IMR-90 (cell line): ENCODE data around the gene FAS. TPM values are rescaled to one million over a fixed set of nuclear protein-coding genes. Genes with fewer than 3 reads are reported as not detected.

Experiments used
- ATAC-seq: fragments of 200-7000 bp; cut with Tn5 transposase; 2 replicates; pipeline ENCODE4 v1.9.1; 2020; ENCODE audit warnings: low read depth, mild to moderate bottlenecking, moderate library complexity
- BruUV-seq: library from RNA; stranded (reverse); fragments of 400-500 nt; replicated peaks from 2 replicates; lab custom pipeline; 2021; lab: Mats Ljungman, UMichigan
- CTCF ChIA-PET: fragments of 300-600 bp; formaldehyde crosslinking; extraction: SDS; loops from one replicate; lab custom pipeline; 2021; ENCODE audit warnings: antibody characterized with exemption; lab: Yijun Ruan, JAX
- POLR2A ChIA-PET: fragments of 300-600 bp; sonication (Branson Sonifier 250); formaldehyde crosslinking; loops from one replicate; lab custom pipeline; 2022; ENCODE audit warnings: antibody characterized with exemption; ENCODE audit not compliant: unreplicated experiment; lab: Charles Lee
- DNase-seq: peaks from one replicate; pipeline ENCODE4 v3.0.0; 2013
- H2AFZ ChIP-seq: replicated peaks from 2 replicates; pipeline ENCODE3; 2013; ENCODE audit warnings: low read length, mild to moderate bottlenecking; ENCODE audit not compliant: poor library complexity
- H2AK5ac ChIP-seq: 2 replicates; pipeline ENCODE4 v1.6.1; 2013; ENCODE audit warnings: low read depth, low read length, inconsistent platforms
- H2AK9ac ChIP-seq: replicated peaks from 2 replicates; pipeline ENCODE3; 2013; ENCODE audit warnings: mild to moderate bottlenecking, low read depth, low read length, moderate library complexity; ENCODE audit not compliant: poor library complexity
- H2BK120ac ChIP-seq: 2 replicates; pipeline ENCODE4 v1.6.1; 2013; ENCODE audit warnings: low read depth, low read length, inconsistent platforms
- H2BK15ac ChIP-seq: 3 replicates; pipeline ENCODE4 v1.6.1; 2013; ENCODE audit warnings: low read depth, low read length, inconsistent platforms
- H2BK20ac ChIP-seq: 2 replicates; pipeline ENCODE4 v1.6.1; 2013; ENCODE audit warnings: low read depth, mild to moderate bottlenecking, inconsistent platforms, low read length, moderate library complexity
- H2BK5ac ChIP-seq: 2 replicates; pipeline ENCODE4 v1.6.1; 2013; ENCODE audit warnings: mild to moderate bottlenecking, low read depth, low read length, inconsistent platforms; ENCODE audit not compliant: poor library complexity, severe bottlenecking
- H3K14ac ChIP-seq: replicated peaks from 2 replicates; pipeline ENCODE4 v1.6.1; 2013; ENCODE audit warnings: low read depth, low read length, inconsistent platforms
- H3K18ac ChIP-seq: 2 replicates; pipeline ENCODE4 v1.6.1; 2013; ENCODE audit warnings: low read depth, low read length, control low read depth
- H3K23ac ChIP-seq: 2 replicates; pipeline ENCODE4 v1.6.1; 2013; ENCODE audit warnings: low read depth, low read length, inconsistent platforms
- H3K27ac ChIP-seq: 2 replicates; pipeline ENCODE4 v1.5.1; 2013; ENCODE audit warnings: mild to moderate bottlenecking, control low read depth, low read length; ENCODE audit not compliant: insufficient read depth
- H3K27me3 ChIP-seq: 2 replicates; pipeline ENCODE4 v1.6.1; 2013; ENCODE audit warnings: low read length; ENCODE audit not compliant: control insufficient read depth, insufficient read depth
- H3K36me3 ChIP-seq: 2 replicates; pipeline ENCODE4 v1.6.1; 2013; ENCODE audit warnings: low read length, mixed read lengths; ENCODE audit not compliant: control insufficient read depth, insufficient read depth
- H3K4ac ChIP-seq: 2 replicates; pipeline ENCODE4 v1.6.1; 2013; ENCODE audit warnings: low read depth, low read length, inconsistent platforms
- H3K4me1 ChIP-seq: 2 replicates; pipeline ENCODE4 v1.6.1; 2013; ENCODE audit warnings: low read length, mixed read lengths; ENCODE audit not compliant: control insufficient read depth, insufficient read depth
- H3K4me2 ChIP-seq: 2 replicates; pipeline ENCODE4 v1.6.1; 2013; ENCODE audit warnings: low read depth, mild to moderate bottlenecking, control low read depth, low read length, moderate library complexity
- H3K4me3 ChIP-seq: 2 replicates; pipeline ENCODE4 v1.5.1; 2013; ENCODE audit warnings: low read depth, mild to moderate bottlenecking, control low read depth, low read length, moderate library complexity; ENCODE audit not compliant: insufficient read depth
- H3K56ac ChIP-seq: 2 replicates; pipeline ENCODE4 v1.6.1; 2013; ENCODE audit warnings: low read length, inconsistent platforms; ENCODE audit not compliant: insufficient read depth; ENCODE audit errors: extremely low read depth
- H3K79me1 ChIP-seq, 2 experiments: 2 replicates each; pipeline ENCODE4 v1.6.1; 2013; ENCODE audit warnings: low read length in 2 of 2, inconsistent platforms in 1 of 2, low read depth in 1 of 2
- H3K9ac ChIP-seq: 2 replicates; pipeline ENCODE4 v1.6.1; 2013; ENCODE audit warnings: low read depth, low read length, control low read depth
- H3K9me1 ChIP-seq: 2 replicates; pipeline ENCODE4 v1.6.1; 2013; ENCODE audit warnings: low read length, inconsistent platforms; ENCODE audit not compliant: insufficient read depth
- H3K9me3 ChIP-seq: 2 replicates; pipeline ENCODE4 v1.6.1; 2013; ENCODE audit warnings: low read length; ENCODE audit not compliant: control insufficient read depth, insufficient read depth
- H4K20me1 ChIP-seq: 2 replicates; pipeline ENCODE4 v1.6.1; 2013; ENCODE audit warnings: low read length, inconsistent platforms; ENCODE audit not compliant: insufficient read depth
- H4K5ac ChIP-seq: 2 replicates; pipeline ENCODE4 v1.6.1; 2013; ENCODE audit warnings: mild to moderate bottlenecking, low read depth, low read length, control low read depth
- H4K8ac ChIP-seq, 2 experiments: 2 replicates each; pipeline ENCODE4 v1.6.1; 2013; ENCODE audit warnings: low read depth in 2 of 2, low read length in 2 of 2, control low read depth in 1 of 2, inconsistent platforms in 1 of 2
- H4K91ac ChIP-seq: 2 replicates; pipeline ENCODE4 v1.6.1; 2013; ENCODE audit warnings: low read depth, low read length, inconsistent platforms; ENCODE audit not compliant: insufficient read depth
- BHLHE40 ChIP-seq: fragments of 150-350 bp; IDR thresholded peaks from 2 replicates; pipeline ENCODE4 v1.6.1; 2016; ENCODE audit warnings: mild to moderate bottlenecking, low read depth, low read length
- CEBPB ChIP-seq: IDR thresholded peaks from 2 replicates; pipeline ENCODE4 v1.6.1; 2012; ENCODE audit warnings: low read depth, low read length, improper control_type of control experiment
- CHD1 ChIP-seq: IDR thresholded peaks from 2 replicates; pipeline ENCODE4 v1.6.1; 2012; ENCODE audit warnings: low read depth, low read length, improper control_type of control experiment
- FOS ChIP-seq: fragments of 150-350 bp; IDR thresholded peaks from 2 replicates; pipeline ENCODE4 v1.6.1; 2016; ENCODE audit warnings: low read depth, low read length
- MAFK ChIP-seq: IDR thresholded peaks from 2 replicates; pipeline ENCODE4 v1.6.1; 2012; ENCODE audit warnings: low read depth, low read length, improper control_type of control experiment
- MAZ ChIP-seq: IDR thresholded peaks from 2 replicates; pipeline ENCODE4 v1.6.1; 2012; ENCODE audit warnings: low read depth, mild to moderate bottlenecking, low read length, improper control_type of control experiment, moderate library complexity, borderline replicate concordance
- MXI1 ChIP-seq: IDR thresholded peaks from 2 replicates; pipeline ENCODE4 v1.6.1; 2012; ENCODE audit warnings: low read depth, mild to moderate bottlenecking, low read length, moderate library complexity, borderline replicate concordance
- NFE2L2 ChIP-seq: fragments of 150-350 bp; IDR thresholded peaks from 2 replicates; pipeline ENCODE4 v1.6.1; 2016; ENCODE audit warnings: low read depth, mild to moderate bottlenecking, low read length
- POLR2A ChIP-seq: IDR thresholded peaks from 2 replicates; pipeline ENCODE4 v1.6.1; 2012; ENCODE audit warnings: mild to moderate bottlenecking, low read depth, low read length
- RAD21 ChIP-seq: IDR thresholded peaks from 2 replicates; pipeline ENCODE4 v1.6.1; 2012; ENCODE audit warnings: low read length, improper control_type of control experiment
- RCOR1 ChIP-seq: IDR thresholded peaks from 2 replicates; pipeline ENCODE4 v1.6.1; 2012; ENCODE audit warnings: mild to moderate bottlenecking, low read length, improper control_type of control experiment; ENCODE audit not compliant: insufficient replicate concordance
- RFX5 ChIP-seq: IDR thresholded peaks from 2 replicates; pipeline ENCODE4 v1.8.0; 2012; ENCODE audit warnings: low read depth, mild to moderate bottlenecking, low read length, moderate library complexity
- SMC3 ChIP-seq: fragments of 150-350 bp; IDR thresholded peaks from 2 replicates; pipeline ENCODE4 v1.6.1; 2016; ENCODE audit warnings: low read depth, mild to moderate bottlenecking, antibody characterized with exemption, low read length, moderate library complexity
- WGBS, 2 experiments: methylation state at CpG; one replicate each; pipeline versions ENCODE4 v1.1.5 to v1.1.7; 2013; ENCODE audit warnings: missing lambda C conversion rate in 2 of 2; ENCODE audit not compliant: insufficient read length in 1 of 2; ENCODE audit errors: extremely low coverage in 2 of 2; 5-methylcytosine and 5-hydroxymethylcytosine counted together
- dilution Hi-C: fragments of 300-500 bp; cut with HindIII; formaldehyde crosslinking; loops from one replicate; pipeline ENCODE4 v1.14.3; 2018; ENCODE audit warnings: low sequenced_read_pairs; ENCODE audit not compliant: unreplicated experiment
- in situ Hi-C: fragments of 300-500 bp; cut with MboI; formaldehyde crosslinking; loops from 3 replicates; pipeline ENCODE4 v1.14.3; 2019; ENCODE audit warnings: low sequenced_read_pairs, inconsistent platforms, mixed read lengths
- intact Hi-C: fragments of 100-400 bp; cut with micrococcal nuclease; formaldehyde crosslinking; loops from 2 replicates; pipeline ENCODE4 v1.10.0; 2022
- polyA plus RNA-seq, 3 experiments: library from polyadenylated mRNA; depleted of rRNA; stranded (reverse); fragments of >200 nt; gene quantifications; 2 replicates each; pipeline ENCODE4 v1.2.3, GENCODE V29; 2012; ENCODE audit warnings: low replicate concordance in 1 of 3
- total RNA-seq: library from RNA; depleted of rRNA; stranded (reverse); fragments of >200 nt; gene quantifications from 2 replicates; pipeline ENCODE4 v1.2.3, GENCODE V29; 2012
- TF ChIP-seq, protein P1 (sequence below): fragments of 150-350 bp; IDR thresholded peaks from 2 replicates; pipeline ENCODE4 v1.6.1; 2017; ENCODE audit warnings: mild to moderate bottlenecking, antibody characterized with exemption, low read length, low read depth
- TF ChIP-seq, protein P2 (sequence below): conservative IDR thresholded peaks from 2 replicates; pipeline ENCODE4 v1.5.1; 2012; ENCODE audit warnings: mild to moderate bottlenecking, low read depth, low read length, improper control_type of control experiment
- TF ChIP-seq, protein P3 (sequence below): fragments of 150-350 bp; IDR thresholded peaks from 2 replicates; pipeline ENCODE4 v1.6.1; 2016; ENCODE audit warnings: low read depth, mild to moderate bottlenecking, low read length, moderate library complexity, borderline replicate concordance

Gene FAS
- total and polyA plus RNA-seq, 2 of the 4 experiments (the other 2 are of a cell fraction) = 34.3 to 53.8 TPM

DNA sequence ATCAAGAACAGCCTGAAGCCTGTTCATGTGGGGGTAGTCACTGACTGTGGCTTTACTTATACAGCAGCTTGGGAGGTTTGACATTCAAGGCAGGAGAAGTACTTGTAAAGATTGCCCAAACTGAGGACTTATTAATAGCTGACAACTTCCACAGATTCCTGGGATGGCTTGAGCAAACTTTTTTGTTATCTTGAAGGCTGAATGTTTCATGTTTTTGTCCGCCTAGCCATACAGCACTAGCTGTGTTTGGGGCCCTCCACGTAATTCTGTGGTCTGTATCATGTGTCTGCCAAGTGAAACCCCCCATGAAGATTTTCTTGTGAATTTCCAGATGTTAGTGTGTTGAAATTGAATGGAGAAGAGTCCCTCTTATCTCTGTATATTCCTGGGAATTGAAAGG is 38.6 kb downstream of the FAS start:
- POLR2A ChIA-PET = interaction anchor here (1.1 kb wide), 1 partner anchor 179 kb away, joined by 3 read pairs; no protein-coding TSS in a partner anchor
- H3K27ac ChIP-seq = no peak overlapping the region
- in situ Hi-C loops = loop anchor here (10.0 kb wide), 1 partner anchor 356 kb away; no protein-coding TSS in a partner anchor

More for the DNA sequence above, 38.6 kb downstream of the FAS start:
- DNase-seq = no peak
- Histone ChIP-seq H4K5ac (no peak overlapping the region), H3K9me1 (peaks cover 5% of the 10 kb centered on the region), H2AK5ac (0 out of 2 replicates have a peak overlapping the region, but pooled peaks have one; percentile 0), H4K91ac (no peak overlapping the region), H4K20me1 (no peaks in the 10 kb centered on the region), H2AK9ac (no peak overlapping the region), H3K4ac (no peak overlapping the region), H2BK5ac (no peak overlapping the region), H3K4me3 (no peak overlapping the region), H3K9me3 (no peaks in the 10 kb centered on the region), H3K18ac (no peak overlapping the region), H2BK15ac (no peak overlapping the region), H4K8ac (no peak overlapping the region), H3K56ac (no peak overlapping the region), H3K9ac (no peak overlapping the region), H3K36me3 (no peaks in the 10 kb centered on the region), H3K27me3 (no peaks in the 10 kb centered on the region), H3K4me2 (no peak overlapping the region), H3K79me1 (no peaks in the 10 kb centered on the region), H3K14ac (no peak overlapping the region), H3K4me1 (peaks cover 16% of the 10 kb centered on the region), H2BK20ac (no peak overlapping the region), H2AFZ (no peak overlapping the region), H3K23ac (0 out of 2 replicates have a peak overlapping the region, but pooled peaks have one; percentile 24), H2BK120ac (no peak overlapping the region)
- TF ChIP-seq, protein P1, sequence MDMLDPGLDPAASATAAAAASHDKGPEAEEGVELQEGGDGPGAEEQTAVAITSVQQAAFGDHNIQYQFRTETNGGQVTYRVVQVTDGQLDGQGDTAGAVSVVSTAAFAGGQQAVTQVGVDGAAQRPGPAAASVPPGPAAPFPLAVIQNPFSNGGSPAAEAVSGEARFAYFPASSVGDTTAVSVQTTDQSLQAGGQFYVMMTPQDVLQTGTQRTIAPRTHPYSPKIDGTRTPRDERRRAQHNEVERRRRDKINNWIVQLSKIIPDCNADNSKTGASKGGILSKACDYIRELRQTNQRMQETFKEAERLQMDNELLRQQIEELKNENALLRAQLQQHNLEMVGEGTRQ = no peak
- TF ChIP-seq BHLHE40 = no peak
- no peak for TF ChIP-seq CHD1
- no peak for TF ChIP-seq SMC3
- no peak for TF ChIP-seq CEBPB
- no peak for TF ChIP-seq RCOR1
- no peak for TF ChIP-seq RAD21
- TF ChIP-seq MAFK = no peak
- no peak for TF ChIP-seq POLR2A
- TF ChIP-seq MXI1 = no peak
- TF ChIP-seq RFX5 = no peak
- TF ChIP-seq NFE2L2 = no peak
- TF ChIP-seq, protein P2, sequence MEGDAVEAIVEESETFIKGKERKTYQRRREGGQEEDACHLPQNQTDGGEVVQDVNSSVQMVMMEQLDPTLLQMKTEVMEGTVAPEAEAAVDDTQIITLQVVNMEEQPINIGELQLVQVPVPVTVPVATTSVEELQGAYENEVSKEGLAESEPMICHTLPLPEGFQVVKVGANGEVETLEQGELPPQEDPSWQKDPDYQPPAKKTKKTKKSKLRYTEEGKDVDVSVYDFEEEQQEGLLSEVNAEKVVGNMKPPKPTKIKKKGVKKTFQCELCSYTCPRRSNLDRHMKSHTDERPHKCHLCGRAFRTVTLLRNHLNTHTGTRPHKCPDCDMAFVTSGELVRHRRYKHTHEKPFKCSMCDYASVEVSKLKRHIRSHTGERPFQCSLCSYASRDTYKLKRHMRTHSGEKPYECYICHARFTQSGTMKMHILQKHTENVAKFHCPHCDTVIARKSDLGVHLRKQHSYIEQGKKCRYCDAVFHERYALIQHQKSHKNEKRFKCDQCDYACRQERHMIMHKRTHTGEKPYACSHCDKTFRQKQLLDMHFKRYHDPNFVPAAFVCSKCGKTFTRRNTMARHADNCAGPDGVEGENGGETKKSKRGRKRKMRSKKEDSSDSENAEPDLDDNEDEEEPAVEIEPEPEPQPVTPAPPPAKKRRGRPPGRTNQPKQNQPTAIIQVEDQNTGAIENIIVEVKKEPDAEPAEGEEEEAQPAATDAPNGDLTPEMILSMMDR = no peak
- TF ChIP-seq, protein P3, sequence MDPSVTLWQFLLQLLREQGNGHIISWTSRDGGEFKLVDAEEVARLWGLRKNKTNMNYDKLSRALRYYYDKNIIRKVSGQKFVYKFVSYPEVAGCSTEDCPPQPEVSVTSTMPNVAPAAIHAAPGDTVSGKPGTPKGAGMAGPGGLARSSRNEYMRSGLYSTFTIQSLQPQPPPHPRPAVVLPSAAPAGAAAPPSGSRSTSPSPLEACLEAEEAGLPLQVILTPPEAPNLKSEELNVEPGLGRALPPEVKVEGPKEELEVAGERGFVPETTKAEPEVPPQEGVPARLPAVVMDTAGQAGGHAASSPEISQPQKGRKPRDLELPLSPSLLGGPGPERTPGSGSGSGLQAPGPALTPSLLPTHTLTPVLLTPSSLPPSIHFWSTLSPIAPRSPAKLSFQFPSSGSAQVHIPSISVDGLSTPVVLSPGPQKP = no peak
- no peak for TF ChIP-seq FOS
- TF ChIP-seq MAZ = no peak
- no peak; the same call in 1 of the 2 replicates for ATAC-seq
- CTCF ChIA-PET = interaction anchor here (0.6 to 1.9 kb wide), 9 partner anchors 9 to 189 kb away, joined by 3 to 12 read pairs (median 7); partner anchors contain the start of gene CH25H
- no TSS peak for BruUV-seq
- intact Hi-C loops = loop anchor here (1.0 kb wide), 1 partner anchor 188 kb away; no protein-coding TSS in a partner anchor
- WGBS, 2 experiments = no CpG with 5 or more reads among the region's 2 CpGs
- dilution Hi-C loops = no loop called here
